ENCODE measurements around the gene HOXB6.

The HOXB6 gene

DNA sequence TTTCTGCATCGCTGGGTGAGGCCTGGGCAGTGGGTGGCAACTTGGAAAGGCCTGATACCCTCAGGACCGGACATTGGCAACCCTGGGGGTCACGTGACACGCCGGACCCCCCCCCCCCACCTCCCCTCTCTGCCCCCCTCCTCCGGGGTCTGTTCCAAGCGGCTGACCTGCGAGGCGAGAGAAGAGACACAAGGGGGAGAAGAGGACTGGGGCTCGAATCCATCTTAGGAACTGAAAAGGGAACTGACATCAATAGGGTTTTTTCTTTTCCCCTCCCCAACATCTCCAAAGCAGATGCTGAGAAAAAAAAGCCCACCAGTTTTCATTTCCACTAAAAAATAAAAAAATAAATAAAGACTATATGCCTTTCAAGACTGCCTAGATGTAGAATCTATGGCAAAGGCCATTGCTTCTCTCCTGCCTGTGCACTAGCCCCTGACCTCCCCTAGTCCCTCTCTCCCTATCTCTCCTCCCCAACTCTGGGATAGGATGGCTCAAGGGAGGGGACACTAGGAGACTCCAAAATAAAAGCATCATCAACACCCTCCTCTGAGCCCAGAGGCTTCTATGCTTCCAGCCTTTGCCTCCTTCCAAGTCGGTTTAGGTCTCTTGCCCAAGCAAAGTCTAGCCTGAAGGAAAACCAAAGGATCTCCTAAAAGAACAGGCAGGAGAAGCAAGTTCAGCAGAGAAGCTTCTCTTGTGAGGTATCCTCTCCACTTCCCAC lies 52.2 kb downstream of the HOXB6 start:
- no peak for DNase-seq (ENCODE audit: low read depth)

DNA sequence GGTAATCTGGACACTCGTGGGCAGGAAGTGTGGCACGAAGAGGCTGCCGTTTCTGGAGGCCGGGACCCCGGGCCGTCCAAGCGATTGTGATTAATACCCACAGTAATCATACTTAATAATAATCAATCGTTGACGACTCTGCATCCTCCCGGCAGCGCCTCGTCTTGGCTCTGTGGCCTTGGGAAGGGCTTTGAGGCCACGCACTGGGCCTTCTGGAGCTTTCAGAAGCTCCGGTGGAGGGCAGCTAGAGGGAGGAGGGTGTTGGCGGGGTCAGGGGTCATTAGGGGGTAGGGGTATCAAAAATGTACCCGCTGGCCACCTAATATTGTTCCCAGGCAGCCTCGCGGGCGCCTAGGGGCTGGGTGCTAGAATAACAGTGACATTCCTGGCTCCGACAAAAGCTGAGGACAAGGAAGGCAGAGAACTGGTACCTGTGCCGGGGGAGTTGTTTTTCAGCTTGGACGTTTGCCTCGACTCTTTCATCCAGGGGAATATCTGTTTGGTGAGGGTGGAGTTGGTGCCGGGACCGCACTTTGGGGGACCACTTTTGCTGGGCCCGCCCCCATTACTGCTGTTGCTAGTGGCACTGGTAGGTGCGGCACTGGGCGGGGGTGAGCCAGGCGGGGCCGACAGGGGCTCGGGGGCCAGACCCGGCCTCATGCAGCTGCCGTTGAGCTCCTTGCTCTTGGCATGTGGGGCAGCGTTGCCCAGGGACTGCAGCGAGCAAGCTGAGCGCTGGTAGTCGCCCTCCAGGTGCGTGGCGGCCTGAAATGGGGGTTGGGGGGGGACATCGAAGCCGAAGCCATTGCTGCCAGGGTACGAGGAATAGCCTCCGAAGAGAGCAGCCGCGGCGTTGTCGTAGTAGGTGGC lies 53.0 kb downstream of the HOXB6 start:
- no peak for DNase-seq (ENCODE audit: low read depth)

DNA sequence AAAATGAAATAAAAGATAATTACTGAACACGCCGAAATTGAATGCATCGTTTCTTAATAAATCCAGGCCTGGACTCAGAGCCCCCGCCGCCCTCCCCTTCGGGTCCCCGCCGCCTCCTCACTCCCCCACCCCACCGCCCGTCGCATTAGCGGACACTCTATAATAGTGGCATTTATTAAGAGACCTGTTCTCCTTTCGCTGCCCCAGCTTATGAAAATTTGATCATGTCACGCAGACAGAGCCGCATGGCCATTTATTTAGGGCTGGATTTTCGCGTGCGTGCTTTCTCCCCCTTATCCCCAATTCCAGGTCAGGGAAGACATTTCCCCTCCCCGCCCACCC lies 53.6 kb downstream of the HOXB6 start:
- DNase-seq (ENCODE audit: low read depth), result no peak

DNA sequence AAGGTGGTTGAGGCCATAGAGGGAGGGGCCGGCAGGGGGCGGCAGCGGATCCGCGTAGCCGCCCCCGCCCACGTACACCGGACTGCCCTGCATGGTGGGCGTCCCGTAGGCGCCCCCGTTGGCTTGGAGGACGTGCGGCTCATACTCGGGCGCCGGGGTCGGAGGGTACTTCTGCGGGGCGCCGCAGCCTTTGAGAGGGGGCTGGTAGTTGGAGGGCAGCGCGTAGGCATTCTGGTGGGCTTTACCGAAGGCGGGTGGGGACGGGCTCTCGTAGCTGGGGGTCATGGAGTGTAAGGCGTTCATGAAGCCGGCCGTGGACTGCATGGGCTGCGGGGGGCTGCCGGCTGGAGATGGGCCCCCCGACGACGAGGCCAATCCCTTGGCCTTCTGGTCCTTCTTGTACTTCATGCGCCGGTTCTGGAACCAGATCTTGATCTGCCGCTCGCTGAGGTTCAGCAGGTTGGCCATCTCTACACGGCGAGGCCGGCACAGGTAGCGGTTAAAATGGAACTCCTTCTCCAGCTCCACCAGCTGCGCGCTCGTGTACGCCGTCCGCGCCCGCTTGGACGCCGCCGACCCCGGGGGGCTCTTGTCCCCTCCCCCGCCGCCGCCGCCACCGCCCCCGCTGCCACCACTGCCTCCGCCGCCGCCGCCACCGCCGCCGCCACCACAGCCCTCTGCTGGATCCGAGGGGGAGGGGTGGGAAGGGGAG lies 54.1 kb downstream of the HOXB6 start:
- DNase-seq (ENCODE audit: low read depth), result no peak

DNA sequence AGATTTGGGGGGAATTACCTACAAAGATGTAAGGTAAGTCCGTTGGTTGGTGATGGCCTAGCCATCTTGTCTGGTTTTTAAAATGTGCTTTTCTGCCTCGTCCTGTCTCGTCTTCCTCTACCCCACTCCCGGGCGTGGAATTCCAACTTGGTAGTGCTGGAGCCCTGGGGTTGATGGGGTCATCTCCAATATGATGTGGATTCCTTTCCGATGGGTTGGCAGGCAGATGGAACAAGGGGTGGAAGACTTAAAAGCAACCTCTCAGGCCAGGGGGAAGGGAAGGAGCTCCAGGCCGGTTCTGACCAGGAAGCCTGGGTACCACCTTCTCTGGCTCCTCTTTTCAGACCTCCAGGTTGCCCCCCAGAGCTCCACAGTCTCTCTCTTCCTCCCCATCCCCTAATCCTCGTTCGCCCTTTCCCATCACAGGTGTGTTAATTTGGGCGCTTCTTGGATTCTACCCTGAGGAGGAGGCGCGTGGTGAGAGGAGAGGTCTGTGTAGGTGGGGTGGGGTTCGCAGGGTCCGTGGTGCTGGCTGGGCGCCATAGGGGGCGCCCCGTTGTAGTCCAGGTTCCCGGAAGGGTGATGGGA lies 54.8 kb downstream of the HOXB6 start:
- no peak for DNase-seq (ENCODE audit: low read depth)

DNA sequence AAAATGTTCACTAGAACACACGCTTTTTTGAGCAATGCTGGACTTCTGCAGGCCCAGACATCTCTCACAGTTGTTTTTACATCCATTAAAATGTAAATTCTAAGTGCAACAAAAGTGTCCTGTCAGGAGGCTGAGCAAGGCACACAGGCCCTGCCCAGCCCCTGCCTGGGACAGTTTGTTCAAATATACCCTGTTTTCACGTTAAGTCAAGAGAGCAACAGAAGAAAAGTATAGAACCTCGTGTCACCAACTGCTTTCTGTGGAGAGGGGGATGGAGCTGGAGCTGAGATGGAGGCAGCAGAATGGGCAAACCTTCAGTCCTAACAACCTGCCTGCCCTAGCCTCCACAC lies 55.5 kb downstream of the HOXB6 start:
- no peak for DNase-seq (ENCODE audit: low read depth)

DNA sequence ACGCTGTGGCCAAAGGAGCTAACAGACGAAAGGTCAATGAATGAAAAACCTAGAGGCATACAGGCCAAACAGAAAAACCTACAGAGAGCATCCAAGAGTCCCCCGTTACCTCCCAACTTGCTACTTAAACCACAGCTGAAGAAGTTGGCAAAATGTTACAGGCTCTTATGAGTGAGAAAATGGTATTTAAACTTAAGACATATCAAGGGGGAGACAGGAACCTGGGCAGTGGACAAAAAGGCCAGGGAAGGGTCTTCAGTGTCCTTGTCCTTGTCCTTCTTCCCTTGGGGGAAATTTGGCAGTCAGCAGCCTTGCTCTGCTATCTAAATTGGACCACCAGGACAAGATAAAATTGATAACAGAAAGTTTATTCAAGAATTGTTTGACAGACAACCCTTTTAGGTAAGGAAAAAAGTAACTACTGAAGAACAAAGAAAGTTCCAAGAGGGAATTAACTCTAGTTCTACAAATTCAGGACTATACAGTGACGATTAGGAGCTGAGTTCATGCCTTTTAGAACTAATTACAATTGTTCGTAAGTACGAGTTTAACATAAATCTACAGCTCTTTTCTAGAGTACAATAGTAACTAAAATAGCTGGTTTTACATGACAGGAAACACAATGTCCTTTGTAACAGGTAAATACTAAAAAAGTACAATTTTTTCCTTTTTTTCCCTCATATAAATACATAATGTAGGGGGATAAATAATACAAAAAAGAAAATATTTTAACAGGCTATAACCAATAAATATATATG lies 56.1 kb downstream of the HOXB6 start:
- DNase-seq (ENCODE audit: low read depth), result no peak

DNA sequence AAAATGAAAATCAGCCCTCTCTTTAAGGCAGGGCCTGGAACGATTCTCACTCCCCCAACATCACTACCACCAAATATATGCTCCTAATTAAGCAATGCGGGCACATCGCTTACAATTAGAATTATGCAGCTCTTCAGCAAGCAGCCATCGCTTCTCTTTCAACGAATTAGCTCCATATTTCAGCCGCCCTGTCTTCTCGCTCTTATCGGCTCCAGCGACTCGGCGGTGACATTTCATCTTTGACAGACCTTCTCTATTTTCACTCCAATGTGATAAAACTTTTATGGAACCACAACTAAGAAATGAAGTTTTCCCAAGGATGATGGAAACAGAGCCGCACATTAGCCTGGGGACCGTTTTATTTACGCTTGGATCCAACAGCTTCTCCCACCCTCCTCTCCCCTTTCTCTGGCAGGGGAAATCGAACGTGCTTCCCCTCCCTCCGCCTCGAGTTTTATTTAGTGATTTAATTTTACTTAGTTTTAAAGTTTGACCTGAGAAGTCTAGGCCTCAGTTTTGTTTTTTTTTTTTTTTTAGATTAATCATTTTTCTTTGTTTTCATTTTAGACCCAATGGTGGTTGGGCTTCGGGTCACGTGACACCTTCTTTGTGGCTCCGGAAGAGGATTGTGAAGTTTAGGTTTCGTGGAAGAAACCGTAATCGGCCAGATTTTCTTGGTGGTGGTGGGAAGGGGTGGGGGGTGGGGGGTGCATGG lies 56.8 kb downstream of the HOXB6 start:
- no peak for DNase-seq (ENCODE audit: low read depth)

DNA sequence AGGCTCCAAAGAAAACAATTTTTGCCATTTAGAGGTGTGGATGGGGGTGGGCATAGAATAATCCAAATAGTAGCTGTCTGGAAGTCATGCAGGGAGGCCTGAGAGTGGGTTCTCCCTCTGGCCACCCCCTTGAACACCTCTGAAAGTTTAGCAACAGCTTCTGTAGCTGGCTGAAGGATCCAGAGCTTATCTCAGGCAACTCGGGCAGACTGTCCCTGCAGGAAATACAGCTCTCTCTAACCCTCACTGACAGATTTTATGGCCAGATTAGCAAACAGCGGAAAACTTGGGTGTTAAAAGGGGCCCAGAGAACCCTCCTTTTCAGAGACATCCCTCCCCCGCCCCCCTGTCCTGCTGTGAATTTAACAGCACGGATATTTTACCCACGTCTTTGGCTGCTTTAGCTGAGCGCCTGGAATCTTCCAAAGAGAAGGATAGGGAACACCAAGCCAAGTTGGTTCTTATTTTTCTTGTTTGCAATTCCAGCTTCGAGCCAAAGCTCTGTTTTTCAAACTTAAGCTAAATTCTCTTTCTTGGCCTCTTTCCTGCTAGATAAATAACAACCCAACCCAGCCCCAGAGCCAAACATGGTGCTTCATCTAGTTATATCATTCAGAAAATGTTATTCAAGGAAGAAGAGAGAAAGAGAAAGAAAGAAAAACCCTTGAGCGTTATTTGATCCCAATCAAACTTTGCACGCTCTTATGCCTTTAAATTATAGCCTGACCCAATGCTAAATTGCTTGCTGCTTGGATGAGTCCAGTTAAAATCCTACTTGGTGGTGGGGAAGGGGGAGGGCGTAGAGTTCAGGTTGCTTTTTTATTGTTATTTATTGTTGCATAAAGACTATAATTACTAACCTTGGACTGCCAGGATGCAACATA lies 57.6 kb downstream of the HOXB6 start:
- DNase-seq (ENCODE audit: low read depth), result no peak

DNA sequence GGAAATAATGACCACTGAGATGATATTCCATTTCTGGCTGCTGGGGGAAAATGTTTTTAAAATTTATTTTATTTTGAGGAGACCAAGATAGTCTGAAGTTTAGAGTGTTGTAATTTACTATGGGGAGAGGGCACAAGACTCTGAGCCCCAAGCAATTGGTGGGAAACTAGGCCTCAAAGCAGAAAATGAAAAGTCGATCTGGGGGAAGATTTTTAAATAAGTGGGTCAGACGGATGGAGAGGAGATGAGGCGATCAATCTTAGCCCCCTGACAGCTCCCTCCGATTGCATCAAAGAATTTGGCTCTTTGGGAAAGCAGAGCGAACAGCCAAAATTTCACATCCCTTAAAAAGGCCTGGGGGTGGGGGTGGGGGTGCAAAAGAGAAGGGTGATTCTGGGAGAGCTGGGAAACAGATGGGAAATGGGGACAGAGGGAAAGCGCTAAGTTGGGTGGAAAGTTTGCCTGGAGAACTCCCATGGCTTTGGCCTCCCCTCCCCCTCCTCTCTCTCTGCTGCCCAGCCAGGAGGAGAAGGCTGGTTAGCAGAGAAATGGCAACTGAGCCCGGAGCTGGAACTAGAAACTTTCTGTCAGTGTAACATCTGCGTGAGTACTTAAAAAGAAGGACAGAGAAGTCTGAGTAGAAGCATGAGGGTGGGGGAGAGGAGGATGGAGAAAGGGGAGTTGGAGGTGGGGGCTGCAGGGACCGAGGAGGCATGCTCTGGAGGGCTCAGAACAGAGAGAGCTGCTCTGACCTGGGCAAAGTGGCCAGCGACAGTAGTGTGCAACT lies 58.5 kb downstream of the HOXB6 start:
- DNase-seq (ENCODE audit: low read depth), result no peak
